IPS DF 4.7 (cell line): Measurements from ENCODE around the gene COX4I2.
"Not testable (repeated sequence)": the region's sequence is repeated elsewhere in the genome, so short reads cannot be mapped to it uniquely, and the experiment has no call there.

ENCODE experiments used
- DNase-seq: peaks from one replicate; pipeline ENCODE4 v3.0.0-alpha.2; 2013; ENCODE audit warnings: low spot score; ENCODE audit errors: extremely low read depth

The COX4I2 gene

GRCh38 chr20:31653561-31653960, 15.8 kb downstream of the COX4I2 start:
- DNase-seq = no peak

GRCh38 chr20:31654534-31654933, 16.8 kb downstream of the COX4I2 start:
- DNase-seq = no peak

DNA sequence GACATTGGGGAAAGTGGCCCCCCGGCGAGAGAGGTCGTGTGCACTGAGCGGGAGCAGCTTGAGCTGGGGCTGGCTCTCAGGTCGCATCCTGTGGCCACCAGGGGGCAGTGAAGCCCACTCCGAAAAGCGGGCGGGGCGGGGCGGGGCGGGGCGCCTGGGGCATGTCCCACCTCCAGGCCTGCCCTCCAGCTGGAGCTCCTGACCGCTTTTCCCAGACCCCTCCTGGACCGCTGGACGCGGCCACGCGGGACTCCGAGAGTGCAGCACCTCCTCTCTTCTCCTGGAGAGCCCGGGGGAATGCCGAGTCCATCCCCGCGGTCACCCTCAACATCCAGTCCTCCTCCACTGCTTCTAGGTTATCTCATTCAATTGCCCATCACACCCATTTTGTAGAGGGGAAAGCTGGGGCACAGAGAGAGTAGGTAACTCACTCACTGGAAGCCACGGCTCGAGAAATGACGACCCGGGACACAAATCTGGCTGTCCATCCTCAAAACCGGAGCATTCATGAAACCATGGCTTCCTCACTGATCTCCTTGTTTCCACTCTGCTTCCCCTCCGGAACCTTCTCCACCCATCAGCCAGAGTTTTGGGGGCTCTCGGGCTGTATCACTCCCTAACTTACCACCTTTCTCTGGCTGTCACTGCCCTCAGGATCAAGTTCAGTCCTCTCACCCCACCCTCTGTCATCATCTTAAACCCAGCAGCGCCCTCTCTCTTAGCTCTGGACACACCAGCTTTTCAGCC, 24.1 kb downstream of the COX4I2 start:
- DNase-seq = no peak

- DNase-seq = no peak
These were observed 24.7 kb downstream of the COX4I2 start for GRCh38 chr20:31662372-31662854.

DNA sequence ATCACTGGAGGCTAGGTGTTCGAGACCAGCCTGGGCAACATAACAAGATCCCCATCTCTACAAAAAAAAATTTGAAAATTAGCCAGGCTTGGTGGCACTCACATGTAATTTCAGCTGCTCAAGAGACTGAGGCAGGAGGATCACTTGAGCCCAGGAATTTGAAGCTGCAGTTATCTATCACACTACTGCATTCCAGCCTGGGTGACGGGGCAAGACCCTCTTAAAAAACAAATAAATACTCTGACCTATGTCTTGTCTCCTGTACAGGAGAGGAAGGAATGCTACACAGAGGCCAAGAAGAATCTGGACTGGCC, 25.8 kb downstream of the COX4I2 start:
- DNase-seq = no peak

GRCh38 chr20:31663838-31664695, 26.4 kb downstream of the COX4I2 start:
- no peak for DNase-seq

DNA sequence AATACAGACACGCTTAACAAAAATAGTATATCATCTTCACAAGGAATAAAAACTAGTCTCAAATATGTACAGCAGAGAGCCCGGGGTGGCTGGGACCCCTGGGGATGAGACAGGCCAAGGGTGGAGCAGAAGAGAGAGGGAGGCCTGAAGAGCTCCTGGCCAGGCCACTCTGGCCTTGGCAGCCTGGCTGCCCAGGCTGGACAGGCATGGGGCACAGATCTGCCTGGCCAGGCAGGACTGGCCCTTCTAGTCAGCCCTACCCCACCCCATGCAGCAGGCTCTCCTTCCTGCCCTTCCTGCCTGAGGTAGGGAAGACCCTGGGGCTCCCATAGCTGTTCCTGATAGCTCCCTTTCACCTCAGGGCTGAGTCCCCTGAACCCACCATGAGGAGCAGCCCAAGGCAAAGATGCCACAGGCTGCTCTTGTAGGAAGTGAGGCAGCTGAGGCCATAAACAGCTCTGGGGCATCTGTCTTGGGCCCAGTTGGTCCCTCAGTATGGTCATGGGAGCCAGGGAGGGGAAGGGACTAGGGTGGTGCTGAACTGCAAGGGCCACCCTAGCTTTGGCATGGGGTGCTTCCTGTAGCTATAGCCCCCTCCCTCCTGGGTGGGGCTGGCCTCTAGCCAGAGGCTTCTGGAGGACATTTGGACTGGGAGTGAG, 27.1 kb downstream of the COX4I2 start:
- DNase-seq = no peak

DNA sequence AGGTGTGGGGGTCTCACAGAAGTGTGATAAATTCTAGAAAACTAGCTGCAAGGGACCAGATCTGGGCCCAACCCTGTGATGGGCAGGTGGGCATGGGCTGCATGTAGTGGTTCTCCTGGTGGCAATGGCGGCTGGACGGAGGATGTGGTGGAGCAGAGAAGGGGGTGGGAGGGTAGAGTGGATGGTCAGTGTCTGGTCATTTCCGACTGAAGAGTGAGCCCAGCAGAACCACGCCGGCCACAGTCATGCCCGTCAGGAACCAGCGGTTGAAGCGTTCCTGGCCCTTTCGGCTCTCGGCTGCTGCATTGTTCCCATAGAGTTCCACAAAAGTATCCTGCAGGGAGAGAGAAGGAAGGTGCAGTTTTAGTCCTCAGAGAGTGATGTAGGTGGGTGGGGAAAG, 28.0 kb downstream of the COX4I2 start:
- no peak for DNase-seq

DNA sequence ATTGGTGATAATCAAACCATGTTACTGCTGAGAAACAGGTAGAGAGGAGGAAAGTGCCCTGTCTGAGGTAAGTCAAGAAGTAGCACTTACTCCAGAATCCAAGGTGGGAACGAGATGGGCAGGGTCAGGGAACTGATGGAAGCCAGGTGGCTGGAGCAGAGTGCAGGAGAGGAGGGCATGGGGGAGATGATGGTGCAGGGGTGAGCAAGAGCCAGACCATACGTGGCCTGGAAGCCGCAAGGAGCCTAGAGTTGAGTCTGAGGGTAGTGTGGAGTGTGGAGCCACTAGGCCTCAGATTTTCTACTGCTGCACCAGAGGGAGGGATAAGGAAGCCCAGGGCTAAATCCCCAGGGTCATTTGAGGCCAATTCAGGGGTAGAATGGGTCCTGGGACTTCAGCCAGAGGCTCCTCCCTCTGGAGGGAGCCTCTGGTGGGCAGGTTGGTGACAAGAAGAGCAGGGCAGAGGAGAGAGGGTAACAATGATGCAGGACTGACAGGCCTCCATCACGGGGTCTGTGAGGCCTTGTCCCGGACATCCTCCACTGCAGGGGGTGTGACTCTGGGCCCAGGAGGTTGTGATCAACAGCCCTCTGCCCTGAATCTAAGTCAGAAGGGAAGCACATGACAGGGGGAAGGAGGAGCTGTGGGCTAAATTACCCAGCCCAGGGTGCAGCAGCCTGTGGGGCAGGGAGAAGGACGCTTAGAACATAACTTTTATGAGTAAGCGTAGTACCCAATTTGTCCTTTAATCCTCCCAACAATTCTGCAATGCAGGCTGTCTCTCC, 28.7 kb downstream of the COX4I2 start:
- DNase-seq = no peak

GRCh38 chr20:31667315-31668285, 29.9 kb downstream of the COX4I2 start:
- no peak for DNase-seq

DNA sequence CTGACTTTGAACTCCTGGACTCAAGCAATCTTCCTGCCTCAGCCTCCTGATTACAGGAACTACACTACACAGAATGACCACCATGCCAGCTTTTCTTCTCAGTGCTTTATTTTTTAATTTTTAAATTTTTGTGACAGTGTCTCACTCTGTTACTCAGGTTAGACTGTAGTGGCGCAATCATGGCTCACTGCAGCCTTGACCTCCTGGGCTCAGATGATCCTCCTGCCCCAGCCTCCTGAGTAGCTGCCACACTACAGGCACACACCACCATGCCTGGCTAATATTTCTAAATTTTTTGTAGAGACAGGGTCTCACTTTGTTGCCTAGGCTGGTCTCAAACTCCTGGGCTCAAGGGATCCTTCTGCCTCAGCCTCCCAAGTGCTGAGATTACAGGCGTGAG, 31.2 kb downstream of the COX4I2 start:
- not testable (repeated sequence) for DNase-seq

DNA sequence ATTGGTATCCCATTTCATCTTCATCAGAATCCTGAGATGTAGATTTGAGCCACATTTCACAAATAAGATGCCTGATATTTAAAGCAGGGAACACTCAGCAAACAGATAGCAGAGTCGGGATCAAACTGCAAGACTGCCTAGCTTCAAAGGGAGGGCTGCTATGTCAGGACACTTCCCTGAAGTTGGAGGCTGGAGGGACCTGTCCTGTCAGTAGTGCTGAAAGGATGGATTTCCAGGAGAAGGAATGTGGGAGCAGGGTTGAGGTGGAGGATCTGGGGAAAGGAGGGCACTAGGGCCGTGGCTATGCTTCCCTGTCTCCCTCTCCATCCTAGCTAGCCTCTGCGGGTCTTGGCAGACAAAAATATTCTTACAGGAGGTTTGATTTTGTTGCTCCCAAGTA, 32.2 kb downstream of the COX4I2 start:
- DNase-seq = no peak

DNA sequence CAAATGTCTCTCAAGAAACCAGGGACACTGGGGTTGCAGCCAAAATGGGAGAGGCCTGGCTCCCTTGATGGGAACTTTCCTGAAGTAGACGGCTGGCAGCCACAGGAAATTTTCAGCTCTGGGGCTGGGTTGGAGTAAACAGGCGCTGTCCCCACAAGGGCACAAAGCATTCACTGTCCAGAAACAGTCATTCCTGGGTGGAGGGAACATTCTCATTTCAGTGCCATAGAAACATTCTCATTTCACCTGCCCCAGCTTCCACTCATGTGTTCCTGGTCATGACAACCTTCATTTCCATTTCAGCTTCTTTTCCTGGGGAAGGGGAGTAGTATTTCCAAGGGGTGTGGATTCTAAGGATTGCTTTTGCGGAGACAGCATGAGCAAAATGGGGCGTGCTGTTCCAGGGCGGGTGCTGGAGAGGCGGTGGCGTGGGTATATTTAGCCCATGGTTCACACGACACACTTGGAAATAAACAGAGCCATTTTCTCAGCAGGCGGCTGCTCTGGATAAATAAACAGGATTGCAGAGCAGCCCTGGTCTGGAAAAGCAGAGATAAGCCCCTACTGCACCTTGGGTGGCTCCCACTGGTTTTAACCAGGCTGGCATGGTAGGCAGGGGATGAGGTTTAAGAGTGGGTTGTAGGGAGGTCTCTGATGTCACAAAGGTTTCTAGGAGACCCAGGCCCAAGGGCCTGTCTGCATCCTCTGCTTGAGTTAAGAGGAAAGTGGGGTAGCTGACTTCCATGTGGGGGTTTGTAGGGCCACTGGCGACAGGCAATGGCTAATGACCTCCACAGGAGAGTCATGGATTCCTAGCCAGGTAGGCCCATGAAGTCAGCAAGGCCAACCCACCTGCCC, 32.9 kb downstream of the COX4I2 start:
- no peak for DNase-seq

- no peak for DNase-seq
These were observed 33.6 kb downstream of the COX4I2 start for GRCh38 chr20:31671324-31671723.

GRCh38 chr20:31673435-31673834, 35.7 kb downstream of the COX4I2 start:
- no peak for DNase-seq

DNA sequence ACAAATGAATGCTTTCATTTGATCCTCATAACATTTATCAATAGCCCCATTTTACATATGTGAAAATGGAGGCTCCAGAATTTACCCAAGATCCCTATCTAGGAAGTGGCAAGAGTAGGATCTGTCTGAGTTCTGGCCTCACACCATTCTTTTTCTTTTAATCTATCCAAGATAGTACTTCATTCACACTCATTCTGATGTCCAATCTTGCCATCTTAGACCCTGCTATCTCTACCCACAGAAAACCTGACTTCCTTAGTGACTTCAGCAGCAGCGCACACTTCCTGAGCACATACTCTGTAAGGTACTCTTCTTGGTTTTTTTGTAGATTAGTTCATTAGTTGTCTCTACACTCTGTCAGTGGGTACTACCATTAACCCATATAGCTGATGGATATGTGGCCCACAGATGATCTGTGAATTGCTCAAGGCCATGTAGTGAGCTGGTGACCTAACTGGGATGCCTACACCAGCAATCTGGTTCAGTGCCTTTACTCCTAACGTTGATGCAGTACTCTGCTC, 36.3 kb downstream of the COX4I2 start:
- DNase-seq = no peak

GRCh38 chr20:31674895-31675827, 37.4 kb downstream of the COX4I2 start:
- no peak for DNase-seq
